ENCODE results near the gene DROSHA.

- TF ChIP-seq EZH2 (IDR thresholded peaks at IDR 0.05; ENCODE audit: low read length, missing control alignments) (no peak), CTCF (conservative IDR thresholded peaks at IDR 0.05 in 1 of 2, IDR thresholded peaks at IDR 0.05 in 1 of 2; ENCODE audit: low read depth in 1 of 2, low read length in 2 of 2) (no peak)
These were observed 46.3 kb downstream of the DROSHA start for GRCh38 chr5:31485376-31486207.

Data from fibroblast of lung (primary cell).